Loucy (cell line): ENCODE results near the gene ZNF280A.

Source experiments
- H2AFZ ChIP-seq: fragments of 200-600 bp; sonication (generic); 2 replicates; pipeline ENCODE4 v1.6.0; 2016; ENCODE audit warnings: antibody characterized with exemption, mild to moderate bottlenecking, low read length, moderate library complexity
- H3F3A ChIP-seq: fragments of 200-600 bp; 2 replicates; pipeline ENCODE4 v1.6.0; 2016; ENCODE audit warnings: antibody characterized with exemption, low read depth, mild to moderate bottlenecking
- H3K27me3 ChIP-seq: fragments of 200-600 bp; sonication (generic); 2 replicates; pipeline ENCODE4 v1.6.1; 2014; ENCODE audit warnings: low read length, mild to moderate bottlenecking; ENCODE audit not compliant: insufficient read depth, poor library complexity, severe bottlenecking
- H3K36me3 ChIP-seq: fragments of 200-600 bp; sonication (generic); 2 replicates; pipeline ENCODE4 v1.6.1; 2016; ENCODE audit warnings: low read length; ENCODE audit not compliant: insufficient read depth
- H3K4me1 ChIP-seq: fragments of 200-600 bp; sonication (generic); 2 replicates; pipeline ENCODE4 v1.5.1; 2014; ENCODE audit warnings: low read length, mild to moderate bottlenecking; ENCODE audit not compliant: insufficient read depth, poor library complexity, severe bottlenecking
- H3K4me2 ChIP-seq: fragments of 200-600 bp; sonication (generic); 2 replicates; pipeline ENCODE4 v1.6.0; 2014; ENCODE audit warnings: antibody characterized with exemption, low read length, low read depth, mild to moderate bottlenecking; ENCODE audit not compliant: poor library complexity, severe bottlenecking
- H3K4me3 ChIP-seq: fragments of 200-600 bp; sonication (generic); 2 replicates; pipeline ENCODE4 v1.5.1; 2014; ENCODE audit warnings: low read length, mild to moderate bottlenecking, mixed read lengths; ENCODE audit not compliant: poor library complexity, severe bottlenecking
- H3K79me2 ChIP-seq: fragments of 200-600 bp; sonication (generic); 2 replicates; pipeline ENCODE4 v1.6.1; 2014; ENCODE audit warnings: low read length; ENCODE audit not compliant: insufficient read depth
- H3K9ac ChIP-seq: fragments of 200-600 bp; sonication (generic); 2 replicates; pipeline ENCODE4 v1.6.0; 2014; ENCODE audit warnings: mild to moderate bottlenecking, low read depth, low read length, moderate library complexity; ENCODE audit not compliant: poor library complexity, severe bottlenecking
- H3K9me2 ChIP-seq: fragments of 200-600 bp; sonication (generic); replicated peaks from 2 replicates; pipeline ENCODE4 v1.6.1; 2016; ENCODE audit warnings: low read depth, low read length, mixed read lengths
- H3K9me3 ChIP-seq: fragments of 200-600 bp; sonication (generic); 2 replicates; pipeline ENCODE4 v1.6.1; 2014; ENCODE audit warnings: mild to moderate bottlenecking, antibody characterized with exemption, low read length, low read depth; ENCODE audit not compliant: insufficient read depth
- H4K20me1 ChIP-seq: fragments of 200-600 bp; sonication (generic); 2 replicates; pipeline ENCODE4 v1.6.0; 2014; ENCODE audit warnings: antibody characterized with exemption, low read length, mild to moderate bottlenecking; ENCODE audit not compliant: insufficient read depth, poor library complexity, severe bottlenecking
- CTCF ChIP-seq: fragments of 200-600 bp; sonication (generic); conservative IDR thresholded peaks from 2 replicates; pipeline ENCODE4 v1.5.1; 2014; ENCODE audit warnings: mild to moderate bottlenecking, antibody characterized with exemption, low read length
- EZH2phosphoT487 ChIP-seq: fragments of 200-600 bp; IDR thresholded peaks from 2 replicates; pipeline ENCODE4 v1.6.1; 2018; ENCODE audit warnings: antibody characterized with exemption, mild to moderate bottlenecking, moderate library complexity, borderline replicate concordance

Gene ZNF280A

DNA sequence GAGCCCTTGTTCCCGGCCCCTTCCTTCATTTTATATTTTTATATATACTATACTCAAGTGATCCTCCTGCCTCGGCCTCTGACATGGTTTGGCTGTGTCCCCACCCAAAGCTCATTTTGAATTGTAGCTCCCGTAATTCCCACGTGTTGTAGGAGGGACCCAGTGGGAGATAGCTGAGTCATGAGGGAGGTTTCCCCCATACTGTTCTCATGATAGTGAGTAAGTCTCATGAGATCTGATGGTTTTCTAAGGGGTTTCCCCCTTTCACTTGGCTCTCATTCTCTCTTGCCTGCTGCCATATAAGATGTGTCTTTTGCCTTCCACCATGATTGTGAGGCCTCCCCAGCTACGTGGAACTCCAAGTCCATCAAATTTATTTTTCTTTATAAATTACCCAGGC lies 7.2 kb upstream of the ZNF280A start:
- H3K27me3 ChIP-seq, result no peaks in the 10 kb centered on the region
- TF ChIP-seq EZH2phosphoT487 (no peak), CTCF (no peak)
- no peaks in the 10 kb centered on the region for H3F3A ChIP-seq
- no peak overlapping the region for H3K4me3 ChIP-seq
- no peaks in the 10 kb centered on the region for H3K9me3 ChIP-seq
- no peak overlapping the region for H2AFZ ChIP-seq
- H3K79me2 ChIP-seq, result no peaks in the 10 kb centered on the region
- no peaks in the 10 kb centered on the region for H3K9me2 ChIP-seq
- no peaks in the 10 kb centered on the region for H3K4me1 ChIP-seq
- no peaks in the 10 kb centered on the region for H4K20me1 ChIP-seq
- no peak overlapping the region for H3K4me2 ChIP-seq
- no peak overlapping the region for H3K9ac ChIP-seq
- no peaks in the 10 kb centered on the region for H3K36me3 ChIP-seq

DNA sequence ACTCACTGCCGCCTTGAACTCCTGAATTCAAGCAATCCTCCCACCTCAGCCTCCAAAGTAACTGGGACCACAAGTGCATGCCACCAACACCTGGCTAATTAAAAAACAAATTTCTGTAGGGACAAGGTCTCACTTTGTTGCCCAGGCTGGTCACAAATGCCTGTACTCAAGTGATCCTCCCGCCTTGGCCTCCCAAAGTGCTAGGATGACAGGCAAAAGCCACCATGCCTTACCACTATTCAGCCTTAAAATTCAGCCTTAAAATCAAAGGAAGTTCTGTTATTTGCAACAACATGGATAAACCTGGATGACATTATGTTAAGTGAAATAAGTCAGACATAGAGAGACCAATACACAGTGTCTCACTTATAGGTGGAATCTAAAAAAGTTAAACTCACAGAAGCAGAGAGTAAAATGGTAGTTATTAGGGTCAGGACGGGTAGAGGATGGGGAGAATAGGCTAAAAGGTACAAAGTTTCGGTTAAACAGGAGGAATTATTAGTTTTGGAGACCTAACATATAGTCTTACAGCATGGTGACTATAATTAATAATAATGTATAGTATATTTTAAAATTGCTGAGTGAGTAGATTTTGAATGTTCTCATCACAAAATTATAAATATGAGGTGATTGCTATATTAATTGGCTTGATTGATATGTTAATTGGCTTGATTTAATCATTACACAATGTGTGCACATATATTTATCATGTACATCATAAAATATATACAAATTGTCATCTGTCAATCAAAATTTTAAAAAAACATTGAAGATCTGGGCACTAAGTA lies 6.2 kb upstream of the ZNF280A start:
- Histone ChIP-seq H3F3A (no peaks in the 10 kb centered on the region), H4K20me1 (no peaks in the 10 kb centered on the region), H3K4me3 (no peak overlapping the region), H3K79me2 (no peaks in the 10 kb centered on the region), H3K4me2 (no peak overlapping the region), H3K9me2 (no peaks in the 10 kb centered on the region), H3K36me3 (no peaks in the 10 kb centered on the region), H3K4me1 (no peaks in the 10 kb centered on the region), H3K9me3 (no peaks in the 10 kb centered on the region), H3K27me3 (no peaks in the 10 kb centered on the region), H2AFZ (no peak overlapping the region), H3K9ac (no peak overlapping the region)
- TF ChIP-seq CTCF, result no peak
- no peak for TF ChIP-seq EZH2phosphoT487

DNA sequence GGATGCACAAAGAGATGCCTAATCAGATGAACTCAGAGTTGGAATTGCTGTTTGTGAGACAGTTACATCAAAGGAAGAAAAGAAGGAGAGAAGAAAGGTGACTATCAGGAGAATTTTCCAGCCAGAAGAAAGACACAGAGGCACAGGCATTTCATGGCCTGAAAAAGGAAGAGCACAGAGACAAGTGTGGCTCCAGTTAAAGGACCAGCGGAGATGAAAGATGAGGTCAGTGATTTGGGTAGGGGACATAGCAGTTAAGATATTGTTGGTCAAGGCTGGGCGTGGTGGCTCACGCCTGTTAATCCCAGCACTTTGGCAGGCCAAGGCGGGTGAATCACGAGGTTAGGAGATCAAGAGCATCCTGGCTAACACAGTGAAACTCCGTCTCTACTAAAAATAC lies 3.4 kb upstream of the ZNF280A start:
- peaks cover 4% of the 10 kb centered on the region for H3K4me1 ChIP-seq
- H4K20me1 ChIP-seq, result no peaks in the 10 kb centered on the region
- no peak overlapping the region for H3K4me2 ChIP-seq
- no peak overlapping the region for H3K4me3 ChIP-seq
- H3K36me3 ChIP-seq, result no peaks in the 10 kb centered on the region
- no peaks in the 10 kb centered on the region for H3K27me3 ChIP-seq
- no peak overlapping the region for H2AFZ ChIP-seq
- no peaks in the 10 kb centered on the region for H3F3A ChIP-seq
- H3K79me2 ChIP-seq, result no peaks in the 10 kb centered on the region
- H3K9me3 ChIP-seq, result no peaks in the 10 kb centered on the region
- no peak for TF ChIP-seq EZH2phosphoT487
- TF ChIP-seq CTCF, result no peak
- H3K9ac ChIP-seq, result no peak overlapping the region
- no peaks in the 10 kb centered on the region for H3K9me2 ChIP-seq
